WERI-Rb-1 (cell line): ENCODE data around the gene OTOG.

Experiments used
- DNase-seq: peaks from one replicate; pipeline ENCODE4 v3.0.0-alpha.2; 2020
- H3K27ac ChIP-seq: fragments of 250-450 bp; sonication (Bioruptor Pico); 2 replicates; pipeline ENCODE4 v1.5.1; 2020; ENCODE audit warnings: mild to moderate bottlenecking, moderate library complexity
- H3K27me3 ChIP-seq: fragments of 250-450 bp; sonication (Bioruptor Pico); 2 replicates; pipeline ENCODE4 v1.5.1; 2021; ENCODE audit warnings: mild to moderate bottlenecking, low read depth, moderate library complexity; ENCODE audit not compliant: insufficient read depth, severe bottlenecking
- H3K36me3 ChIP-seq: fragments of 250-450 bp; sonication (Bioruptor Pico); 2 replicates; pipeline ENCODE4 v1.5.1; 2020; ENCODE audit warnings: mild to moderate bottlenecking, moderate library complexity
- H3K4me3 ChIP-seq: 2 replicates; pipeline ENCODE4 v1.5.1; 2011; ENCODE audit warnings: low read depth, mild to moderate bottlenecking, control low read depth, low read length
- H3K9me3 ChIP-seq: fragments of 250-450 bp; sonication (Bioruptor Pico); 2 replicates; pipeline ENCODE4 v1.5.1; 2021; ENCODE audit warnings: mild to moderate bottlenecking, moderate library complexity; ENCODE audit not compliant: severe bottlenecking
- CTCF ChIP-seq: IDR thresholded peaks from 2 replicates; pipeline ENCODE4 v1.5.1; 2011; ENCODE audit warnings: low read depth, mild to moderate bottlenecking, control low read depth, inconsistent platforms, low read length

Gene OTOG

DNA sequence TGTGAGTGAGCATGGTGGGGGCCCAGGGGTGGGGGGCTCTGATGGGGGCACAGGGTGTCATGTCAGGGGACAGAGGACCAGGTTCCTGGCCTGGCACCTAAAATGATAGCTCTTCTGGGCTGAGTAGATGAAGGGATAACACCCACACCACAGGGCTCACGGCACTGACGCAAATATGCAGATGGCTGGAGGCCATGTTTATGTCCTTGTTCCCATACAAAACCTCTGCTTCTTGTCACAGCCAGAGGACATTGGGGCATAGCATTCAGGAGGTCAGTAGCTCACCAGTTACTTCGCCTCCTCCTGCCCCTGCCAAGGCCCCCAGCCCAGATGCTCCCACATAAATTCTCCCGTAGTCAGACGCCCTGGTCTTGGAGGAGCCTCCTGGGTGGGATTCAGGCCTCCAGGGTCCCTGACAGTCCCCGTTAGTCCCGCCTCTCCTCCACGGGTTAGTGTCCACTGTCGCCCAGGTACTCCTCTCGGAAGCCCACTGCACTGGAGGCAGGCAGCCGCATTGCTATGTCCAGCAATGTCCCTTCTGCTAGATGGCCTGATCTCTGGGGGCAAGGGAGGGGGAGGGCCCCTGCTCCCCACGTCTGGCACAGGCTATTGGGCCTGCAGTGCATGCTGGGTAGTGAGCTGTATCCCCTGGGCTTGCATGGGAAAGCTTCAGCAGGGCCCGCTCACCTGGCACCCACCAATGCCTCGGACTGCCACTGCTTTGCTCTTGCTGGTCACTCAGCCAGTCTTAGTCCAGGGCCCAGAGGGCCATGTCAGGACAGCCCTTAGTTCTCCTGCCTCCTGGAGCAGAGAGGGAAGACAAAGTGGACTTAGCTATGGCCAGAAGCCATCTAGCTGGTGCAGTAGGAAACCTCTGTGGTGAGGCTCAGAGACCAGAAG is 96.7 kb downstream of the OTOG start:
- H3K4me3 ChIP-seq: no peak overlapping the region
- H3K27ac ChIP-seq: no peak overlapping the region
- no peak for TF ChIP-seq CTCF
- DNase-seq: peak; percentile 9
- no peaks in the 10 kb centered on the region for H3K27me3 ChIP-seq
- peaks cover 6% of the 10 kb centered on the region for H3K9me3 ChIP-seq
- H3K36me3 ChIP-seq: no peaks in the 10 kb centered on the region

GRCh38 chr11:17645190-17645970 is 98.3 kb downstream of the OTOG start:
- Histone ChIP-seq H3K36me3 (no peaks in the 10 kb centered on the region), H3K27ac (no peak overlapping the region), H3K27me3 (no peaks in the 10 kb centered on the region), H3K9me3 (peaks cover 6% of the 10 kb centered on the region), H3K4me3 (no peak overlapping the region)
- peak; percentile 49 for DNase-seq
- peak; percentile 55 for TF ChIP-seq CTCF

- no peaks in the 10 kb centered on the region for H3K36me3 ChIP-seq
- no peak overlapping the region; the same call in 1 of the 2 replicates for H3K27ac ChIP-seq
- H3K4me3 ChIP-seq: no peak overlapping the region
- H3K9me3 ChIP-seq: peaks cover 6% of the 10 kb centered on the region
- no peak for TF ChIP-seq CTCF
- H3K27me3 ChIP-seq: no peaks in the 10 kb centered on the region
- DNase-seq: no peak
Measured at GRCh38 chr11:17646451-17647145, 99.5 kb downstream of the OTOG start.

DNA sequence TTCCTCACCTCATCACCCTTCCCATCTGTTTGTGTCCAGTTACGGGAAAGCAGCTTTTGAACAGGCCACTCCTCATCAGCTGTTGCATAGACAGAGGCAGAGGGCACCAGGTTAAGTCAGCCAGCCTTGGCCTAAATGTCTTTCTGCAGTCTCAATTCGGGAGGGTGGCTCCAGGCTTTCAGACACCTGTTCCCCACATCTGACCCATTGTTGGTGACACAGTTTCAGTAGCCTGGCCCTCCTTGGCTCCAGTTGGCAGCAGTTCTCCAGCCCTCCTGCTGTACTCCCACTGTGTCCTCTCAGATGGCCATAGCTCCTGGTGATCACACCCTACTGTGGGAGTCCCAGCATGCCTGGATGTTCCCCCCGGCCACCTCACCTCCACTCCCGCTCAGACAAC is 101.5 kb downstream of the OTOG start:
- no peak for TF ChIP-seq CTCF
- H3K27ac ChIP-seq: peak overlapping the region; percentile 71
- peaks cover 6% of the 10 kb centered on the region for H3K9me3 ChIP-seq
- H3K4me3 ChIP-seq: no peak overlapping the region
- H3K36me3 ChIP-seq: no peaks in the 10 kb centered on the region
- DNase-seq: peak; percentile 65
- H3K27me3 ChIP-seq: no peaks in the 10 kb centered on the region

- no peak for TF ChIP-seq CTCF
- Histone ChIP-seq H3K4me3 (no peak overlapping the region), H3K27me3 (no peaks in the 10 kb centered on the region), H3K9me3 (peaks cover 6% of the 10 kb centered on the region), H3K27ac (peak overlapping the region; percentile 71), H3K36me3 (no peaks in the 10 kb centered on the region)
- DNase-seq: peak; percentile 71
Measured at GRCh38 chr11:17649261-17649660, 102.2 kb downstream of the OTOG start.
